Globus pallidus (tissue), 1 donor: Measurements from ENCODE around the gene SLC26A3.
A peak's percentile ranks its signal among the peaks of the same experiment; 100 is the strongest.
"Not testable (repeated sequence)": the region's sequence is repeated elsewhere in the genome, so short reads cannot be mapped to it uniquely, and the experiment has no call there.

Source experiments
- DNase-seq: peaks from one replicate; pipeline ENCODE4 v3.0.0-alpha.2; 2015; ENCODE audit warnings: low spot score

Gene SLC26A3

DNA sequence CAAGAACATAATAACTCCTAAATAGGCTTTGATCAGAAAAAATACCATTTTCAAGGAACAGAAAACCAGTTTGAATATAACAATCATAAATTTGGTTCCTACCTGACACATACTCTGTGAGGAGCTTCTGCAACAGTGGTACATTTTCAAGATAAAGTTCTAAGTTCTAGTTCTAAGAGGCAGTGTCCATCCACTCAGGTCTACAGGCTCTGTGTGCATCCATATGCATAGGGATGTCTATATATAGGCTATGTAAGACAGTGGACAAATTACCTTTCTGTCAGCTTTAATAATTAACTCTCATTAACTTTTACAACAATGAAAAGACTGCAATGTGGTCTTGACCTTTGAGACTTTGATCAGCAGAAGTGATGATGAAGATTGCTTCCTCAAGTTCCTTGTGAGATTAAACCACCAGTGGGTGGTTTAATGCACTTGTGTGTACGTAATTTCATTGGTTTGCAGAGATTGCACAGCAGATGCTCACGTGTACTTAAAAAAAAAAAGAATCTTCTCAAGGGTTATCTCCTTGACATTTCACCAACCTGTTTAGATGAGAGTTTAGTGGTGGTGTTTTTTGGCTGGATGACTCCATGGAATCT is at the start of gene SLC26A3:
Gene SLC26A3, minus strand, starts transcription at position 215 of the 602 bp plus-strand sequence. CDS start 8,714 bp downstream, outside the sequence.
- DNase-seq: no peak

DNA sequence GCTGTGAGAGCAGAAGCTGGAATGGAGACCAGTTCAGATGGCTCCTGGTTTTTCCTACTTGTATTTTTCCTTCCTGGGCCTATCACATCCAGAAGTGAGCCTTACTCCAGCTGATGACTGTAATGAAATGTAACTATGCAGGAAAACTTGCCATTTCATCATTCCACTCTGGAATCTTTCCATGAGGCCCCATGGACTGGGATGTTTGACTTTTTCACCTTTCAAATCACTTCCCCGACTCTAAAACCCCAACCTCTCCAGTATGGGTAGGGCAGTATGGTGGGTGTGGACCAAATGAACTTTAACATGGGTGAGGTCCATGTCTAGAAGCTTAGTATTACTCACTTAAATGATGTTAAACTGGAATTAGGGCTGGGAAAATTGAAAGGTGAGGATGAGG is 47.6 kb upstream of the SLC26A3 start:
- DNase-seq: no peak

DNA sequence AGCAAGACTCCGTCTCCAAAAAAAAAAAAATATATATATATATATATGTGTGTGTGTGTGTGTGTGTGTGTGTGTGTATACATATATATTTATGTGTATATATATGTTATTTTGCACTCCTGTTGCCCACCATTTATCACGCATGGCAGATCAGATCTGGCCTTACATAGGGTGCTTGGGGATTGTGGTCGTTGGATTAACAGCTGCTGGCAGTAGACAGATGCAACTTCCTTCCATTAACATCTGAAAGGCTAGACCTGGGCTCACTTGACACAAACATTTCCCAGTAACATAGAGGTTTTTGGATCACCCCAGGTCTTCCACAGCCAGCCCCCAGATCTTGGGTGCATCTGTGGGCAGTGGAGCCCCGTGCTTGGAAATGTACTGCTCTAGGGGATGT is 47.2 kb upstream of the SLC26A3 start:
- no peak for DNase-seq

DNA sequence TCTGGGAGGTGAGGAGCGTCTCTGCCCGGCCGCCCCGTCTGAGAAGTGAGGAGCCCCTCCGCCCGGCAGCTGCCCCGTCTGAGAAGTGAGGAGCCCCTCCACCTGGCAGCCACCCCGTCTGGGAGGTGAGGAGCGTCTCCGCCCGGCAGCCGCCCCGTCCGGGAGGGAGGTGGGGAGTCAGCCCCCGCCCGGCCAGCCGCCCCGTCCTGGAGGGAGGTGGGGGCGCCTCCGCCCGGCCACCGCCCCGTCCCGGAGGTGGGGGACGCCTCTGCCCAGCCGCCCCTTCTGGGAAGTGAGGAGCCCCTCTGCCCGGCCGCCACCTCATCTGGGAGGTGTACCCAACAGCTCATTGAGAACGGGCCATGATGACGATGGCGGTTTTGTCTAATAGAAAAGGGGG is 45.2 kb upstream of the SLC26A3 start:
- DNase-seq: not testable (repeated sequence)

DNA sequence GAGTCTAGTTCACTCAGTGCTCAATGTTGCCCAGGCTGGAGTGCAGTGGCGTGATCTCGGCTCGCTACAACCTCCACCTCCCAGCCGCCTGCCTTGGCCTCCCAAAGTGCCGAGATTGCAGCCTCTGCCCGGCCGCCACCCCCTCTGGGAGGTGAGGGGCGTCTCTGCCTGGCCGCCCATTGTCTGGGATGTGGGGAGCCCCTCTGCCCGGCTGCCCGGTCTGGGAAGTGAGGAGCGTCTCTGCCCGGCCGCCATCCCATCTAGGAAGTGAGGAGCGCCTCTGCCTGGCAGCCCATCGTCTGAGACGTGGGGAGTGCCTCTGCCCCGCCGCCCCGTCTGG is 44.8 kb upstream of the SLC26A3 start:
- not testable (repeated sequence) for DNase-seq

DNA sequence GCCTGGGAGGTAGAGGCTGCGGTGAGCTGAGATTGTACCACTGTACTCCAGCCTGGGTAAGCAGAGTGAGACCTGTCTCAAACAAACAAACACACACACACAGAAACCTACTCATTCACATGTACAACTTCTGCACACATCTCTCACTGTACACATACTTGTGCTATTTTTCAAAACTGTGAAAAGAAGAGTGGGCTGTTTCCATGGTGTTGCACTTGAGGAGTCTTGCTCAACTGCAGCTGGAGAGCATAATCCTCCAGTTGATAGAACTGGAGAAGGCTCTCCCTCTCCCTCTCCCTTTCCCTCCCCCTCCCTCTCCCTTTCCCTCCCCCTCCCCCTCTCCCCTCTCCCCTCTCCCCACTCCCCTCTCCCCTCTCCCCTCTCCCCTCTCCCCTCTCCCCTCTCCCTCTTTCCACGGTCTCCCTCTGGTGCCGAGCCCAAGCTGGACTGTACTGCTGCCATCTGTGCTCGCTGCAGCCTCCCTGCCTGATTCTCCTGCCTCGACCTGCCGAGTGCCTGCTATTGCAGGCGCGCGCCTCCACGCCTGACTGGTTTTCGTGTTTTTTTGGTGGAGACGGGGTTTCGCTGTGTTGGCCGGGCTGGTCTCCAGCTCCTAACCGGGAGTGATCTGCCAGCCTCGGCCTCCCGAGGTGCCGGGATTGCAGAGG is 44.3 kb upstream of the SLC26A3 start:
- DNase-seq: no peak

DNA sequence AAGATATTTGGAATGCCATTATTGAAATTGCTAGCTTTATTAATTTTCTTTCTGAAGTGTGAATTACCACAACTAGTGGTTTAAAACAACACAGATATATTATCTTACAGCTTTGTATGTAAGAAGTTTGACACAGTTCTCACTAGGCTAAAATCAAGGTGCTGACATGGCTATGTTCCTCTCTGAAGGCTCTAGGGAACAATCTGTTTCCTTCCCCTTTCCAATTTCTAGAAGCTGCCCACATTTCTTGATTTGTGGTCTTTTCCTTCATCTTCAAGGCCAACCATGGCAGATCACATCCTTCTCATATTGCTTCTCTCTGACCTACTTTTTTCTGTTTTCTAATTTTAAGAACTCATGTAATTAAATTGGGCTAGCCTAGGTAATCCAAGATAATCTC is 43.3 kb upstream of the SLC26A3 start:
- peak; percentile 39 for DNase-seq

DNA sequence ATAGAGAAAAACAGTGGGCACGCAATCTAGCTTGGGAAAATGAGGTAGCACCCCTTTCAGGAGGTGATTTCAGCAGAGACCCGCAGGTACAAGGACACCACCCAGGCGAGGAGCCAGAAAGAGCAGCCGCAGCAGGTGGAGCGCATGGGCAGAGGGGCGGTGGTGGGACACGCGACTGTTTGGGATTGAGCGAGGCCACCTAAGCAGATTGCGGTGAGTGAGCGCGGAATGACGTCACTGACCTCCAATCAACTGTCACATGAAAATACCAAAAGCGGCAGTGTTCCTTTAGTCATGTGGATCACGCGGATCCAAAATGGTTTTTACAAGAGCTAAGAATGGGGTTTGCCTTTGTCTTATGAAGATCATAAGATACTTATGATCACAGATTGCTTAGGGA is 40.2 kb upstream of the SLC26A3 start:
- DNase-seq: no peak

DNA sequence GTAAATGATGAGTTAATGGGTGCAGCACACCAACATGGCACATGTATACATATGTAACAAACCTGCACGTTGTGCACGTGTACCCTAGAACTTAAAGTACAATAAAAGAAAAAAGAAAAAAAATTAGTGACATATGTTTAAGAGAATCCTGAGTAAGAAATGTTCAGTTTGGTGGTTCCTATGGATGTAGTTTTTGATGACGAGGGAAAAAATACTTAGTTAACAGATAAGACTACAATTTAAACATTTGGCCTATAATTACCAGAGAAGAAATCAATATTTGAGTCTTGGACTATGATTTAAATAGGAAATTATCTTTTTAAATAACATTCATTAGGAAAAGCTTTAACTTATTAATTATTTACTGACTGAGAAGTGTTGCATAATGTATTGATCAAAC is 39.2 kb upstream of the SLC26A3 start:
- no peak for DNase-seq

DNA sequence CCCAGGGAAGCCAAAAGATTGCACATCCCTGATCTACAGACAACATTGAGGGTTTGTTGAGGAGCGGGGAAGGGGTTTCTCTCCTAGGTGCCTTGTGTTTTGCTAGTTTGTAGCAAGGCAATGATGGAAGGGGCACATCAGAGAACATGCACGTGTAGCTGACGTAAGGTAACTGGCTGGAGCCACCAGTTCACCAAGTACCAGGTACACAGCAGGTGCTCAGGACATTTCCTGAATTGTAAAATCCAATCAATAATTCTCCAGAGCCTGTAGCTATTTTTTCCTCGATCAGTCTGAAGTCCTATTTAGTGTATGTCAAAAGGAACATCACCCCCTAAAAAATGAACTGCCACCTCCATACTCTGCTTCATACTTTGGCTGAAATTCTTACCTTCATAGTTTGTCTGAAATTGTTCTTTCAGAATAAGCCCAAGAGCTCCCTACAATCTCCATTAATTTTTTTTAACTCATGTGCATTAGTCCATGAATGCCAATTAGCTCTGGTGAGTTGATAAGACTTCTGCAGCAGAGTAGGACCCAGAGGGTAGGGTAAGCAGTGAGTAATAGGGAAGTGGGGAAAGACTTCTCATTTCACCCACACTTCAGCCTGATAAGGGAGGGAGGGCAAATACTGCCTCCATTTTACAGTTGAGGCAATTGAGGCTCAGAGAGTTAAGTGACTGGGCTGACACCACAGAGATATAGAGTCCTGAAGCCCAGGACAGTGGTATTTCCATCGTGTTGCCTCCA is 36.0 kb upstream of the SLC26A3 start:
- no peak for DNase-seq

DNA sequence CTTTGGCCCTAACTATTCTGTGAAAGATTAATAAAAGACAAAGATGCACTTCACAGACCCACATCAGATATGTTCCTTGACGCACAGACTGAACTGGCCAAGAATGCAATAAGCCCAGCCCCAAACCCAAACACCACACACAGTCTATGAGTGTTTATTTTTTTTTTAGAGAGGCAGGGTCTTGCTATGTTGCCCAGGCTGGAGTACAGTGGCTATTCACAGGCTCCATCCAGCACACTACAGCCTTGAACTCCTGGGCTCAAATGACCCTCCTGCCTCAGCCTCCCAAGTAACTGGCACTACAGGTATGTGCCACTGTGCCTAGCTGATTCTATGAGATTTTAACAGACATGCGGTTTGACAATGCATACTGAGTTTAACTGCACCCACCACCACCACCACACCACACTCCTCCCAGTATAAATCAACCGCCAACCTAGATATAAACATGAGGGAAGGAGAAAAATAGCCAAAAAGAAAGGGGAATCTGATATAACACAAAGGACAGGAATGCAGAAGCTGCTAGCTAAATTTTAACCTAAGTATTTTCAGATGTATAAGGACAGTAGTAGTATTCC is 35.1 kb upstream of the SLC26A3 start:
- no peak for DNase-seq

DNA sequence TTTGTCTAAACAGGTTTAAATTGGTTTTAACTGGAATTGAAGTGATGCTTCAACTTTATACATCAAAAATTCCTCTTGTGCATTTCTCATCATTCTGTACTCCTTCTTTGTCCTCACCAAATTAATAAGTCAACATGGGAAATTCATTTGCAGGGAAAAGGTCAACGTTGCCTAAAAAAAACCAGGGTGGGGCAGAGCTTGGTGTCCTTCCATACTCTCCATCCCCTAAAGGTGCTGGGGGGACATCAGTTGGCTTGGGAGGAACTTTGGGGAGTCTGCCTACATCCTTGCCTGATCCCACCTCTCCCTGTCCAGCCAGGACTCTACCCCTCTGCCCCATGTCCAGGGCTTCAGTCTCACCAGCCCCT is 34.1 kb upstream of the SLC26A3 start:
- DNase-seq: no peak

DNA sequence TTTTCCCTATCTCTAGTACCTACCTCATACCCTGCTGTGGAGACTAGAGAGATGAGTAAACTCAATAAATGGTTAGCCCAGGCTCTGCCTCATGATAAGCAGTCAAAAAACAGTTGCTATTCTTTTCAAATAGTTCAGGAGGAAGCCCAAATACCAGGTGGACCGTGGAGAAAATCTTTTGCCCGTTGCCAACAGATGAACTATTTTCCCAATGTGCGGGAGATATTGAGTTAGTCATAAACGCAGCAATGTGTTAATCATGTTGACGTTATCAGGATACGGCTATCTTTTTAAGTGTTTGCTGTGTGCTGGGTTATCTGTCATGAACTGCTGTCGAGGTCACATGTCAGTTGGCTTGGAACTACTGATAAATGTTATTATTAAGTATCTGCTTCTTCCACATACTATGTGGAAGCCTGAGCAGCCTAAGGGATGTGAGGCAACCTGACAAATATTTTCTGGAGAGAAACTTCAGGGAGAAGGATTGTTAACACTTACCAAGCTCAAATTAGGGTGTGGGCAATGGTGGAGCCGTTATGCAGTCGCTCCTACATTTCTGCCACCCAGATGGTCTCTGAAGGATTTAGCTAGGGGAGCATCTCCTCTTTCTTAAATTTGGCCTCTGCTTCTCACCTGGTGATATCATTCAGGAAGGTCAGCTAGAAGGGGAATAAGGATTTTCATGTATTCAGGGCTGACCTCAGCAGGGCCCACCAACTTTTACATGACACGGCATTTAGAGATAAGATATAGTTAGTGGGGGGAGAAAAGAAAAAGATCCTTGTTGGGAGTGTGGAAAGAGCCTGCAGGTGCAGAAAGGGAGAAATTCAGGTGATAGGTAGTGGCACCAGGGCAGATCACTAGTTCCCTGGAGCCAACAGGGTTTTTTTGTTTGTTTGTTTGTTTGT is 33.5 kb upstream of the SLC26A3 start:
- DNase-seq: no peak

DNA sequence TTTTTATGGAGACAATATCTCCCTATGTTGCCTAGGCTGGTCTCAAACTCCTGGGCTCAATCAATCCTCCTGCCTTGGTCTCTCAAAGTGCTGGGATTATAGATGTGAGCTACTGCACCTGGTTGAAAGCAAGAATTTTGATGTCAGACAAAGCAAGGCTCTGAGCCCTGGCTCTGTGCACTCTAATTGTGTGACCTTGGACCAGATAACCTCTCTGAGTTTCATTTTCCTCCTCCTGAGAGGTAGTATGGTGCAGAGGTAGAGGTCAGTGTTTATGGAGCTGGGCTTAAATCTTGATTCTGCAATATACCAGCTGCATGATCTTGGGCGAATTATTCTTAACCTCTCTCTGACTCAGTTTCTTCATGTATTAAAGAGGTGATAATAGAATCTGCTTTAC is 31.4 kb upstream of the SLC26A3 start:
- DNase-seq: no peak

DNA sequence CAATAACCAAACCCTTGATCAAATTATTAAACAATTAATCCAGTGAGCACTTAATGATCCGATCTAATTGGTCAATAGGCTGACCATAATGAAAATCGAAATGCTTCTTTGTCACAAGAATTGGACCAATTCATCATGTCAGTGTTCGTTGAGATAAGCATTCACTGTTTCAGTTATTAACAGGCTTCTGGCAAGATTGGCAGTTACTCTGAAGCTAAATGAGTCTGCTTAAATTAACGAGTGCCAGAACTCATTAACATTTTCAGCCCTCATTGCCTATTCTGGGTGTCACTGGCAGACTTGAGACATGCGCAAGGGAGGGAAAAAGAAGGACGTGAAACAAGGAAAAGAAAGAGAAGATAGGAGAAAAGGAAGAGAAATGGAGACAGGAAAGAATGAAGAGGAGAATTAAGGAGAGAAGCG is 30.7 kb upstream of the SLC26A3 start:
- DNase-seq: no peak

DNA sequence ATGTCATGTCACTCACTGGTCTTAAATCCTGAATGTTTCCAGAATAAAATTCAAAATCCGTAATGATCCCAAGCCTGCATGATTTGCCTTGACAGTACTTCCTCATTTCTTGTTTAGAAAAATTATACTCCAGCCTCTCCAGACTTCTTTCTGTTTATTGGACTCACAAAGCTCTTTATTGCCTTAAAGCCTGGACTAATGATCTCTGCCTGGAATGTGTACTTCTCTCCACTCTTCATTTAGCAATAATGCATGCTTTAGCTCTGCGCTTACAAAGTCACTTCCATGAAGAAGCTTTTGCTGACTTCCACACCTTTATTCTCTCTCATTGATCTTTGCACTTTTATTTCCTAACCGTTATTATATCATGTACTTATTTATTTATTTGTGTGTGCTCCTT is 27.4 kb upstream of the SLC26A3 start:
- no peak for DNase-seq

DNA sequence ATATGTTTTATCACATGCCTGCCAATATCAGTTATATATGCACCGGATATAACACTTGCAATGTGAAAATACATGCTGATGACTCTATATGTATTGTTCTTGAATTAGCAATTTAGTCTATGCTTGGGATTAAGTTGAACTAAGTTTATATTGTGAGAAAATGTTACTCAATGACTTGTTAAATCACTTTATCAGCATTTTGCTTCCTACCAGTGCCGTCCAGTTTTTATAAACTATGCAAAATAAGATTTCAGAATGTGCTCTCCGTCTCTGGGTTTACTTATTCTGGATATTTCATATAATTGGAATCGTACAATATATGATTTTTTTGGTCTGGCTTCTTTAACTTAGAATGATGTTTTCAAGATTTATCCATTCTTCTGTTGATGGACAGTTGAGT is 25.5 kb upstream of the SLC26A3 start:
- DNase-seq: no peak

DNA sequence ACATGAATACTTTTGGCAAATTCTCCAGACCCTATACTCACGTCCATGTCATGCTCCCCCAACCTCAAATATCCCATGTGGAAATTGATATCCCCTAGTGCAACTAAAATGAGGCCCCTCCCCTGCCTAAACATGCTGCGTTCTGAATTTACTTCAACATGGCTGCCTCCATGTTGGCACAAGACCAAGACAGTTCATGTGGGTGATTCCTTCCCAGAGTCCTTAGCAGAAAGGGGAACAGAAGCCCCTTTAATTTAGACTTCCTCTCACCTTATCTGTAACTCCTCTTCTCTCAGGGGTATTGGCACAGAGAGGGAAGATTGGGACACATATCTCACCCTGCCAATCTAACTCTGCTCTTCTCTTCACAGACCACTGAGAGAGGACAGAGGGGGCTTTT is 24.5 kb upstream of the SLC26A3 start:
- DNase-seq: no peak

DNA sequence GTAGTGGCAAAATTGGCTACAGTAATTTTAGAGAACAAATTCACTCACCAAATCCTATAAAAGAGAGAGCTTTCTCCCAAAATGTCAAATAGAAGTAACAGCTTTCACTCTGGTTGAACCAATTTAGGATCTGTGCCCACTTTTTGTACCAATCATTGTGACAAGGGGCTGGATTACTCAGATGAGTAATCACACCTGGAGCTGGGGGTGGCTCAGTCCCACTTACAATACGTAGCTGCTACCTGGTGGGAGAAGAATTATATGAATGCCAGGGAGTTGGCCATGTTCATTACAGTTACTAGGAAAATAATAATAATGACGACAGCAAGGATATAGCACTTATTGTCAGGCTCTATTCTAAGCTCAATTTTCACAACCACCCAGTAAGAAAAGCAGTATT is 23.4 kb upstream of the SLC26A3 start:
- no peak for DNase-seq

DNA sequence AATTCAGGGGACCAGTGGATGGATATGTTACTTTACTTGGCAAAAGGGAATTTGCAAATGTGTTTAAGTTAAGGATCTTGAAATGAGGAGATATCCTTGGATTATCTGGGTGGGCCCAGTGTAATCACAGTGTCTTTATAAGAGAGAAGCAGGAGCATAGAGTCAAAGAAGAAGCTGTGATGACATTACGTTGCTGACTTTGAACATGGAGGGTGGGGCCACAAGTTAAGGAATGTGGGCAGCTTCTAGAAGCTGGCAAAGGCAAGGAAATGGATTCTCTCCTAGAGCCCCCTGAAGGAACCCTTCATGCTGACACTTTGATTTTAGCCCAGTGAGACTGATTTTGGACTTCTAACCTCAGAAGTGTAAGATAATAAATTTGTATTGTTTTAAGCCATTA is 21.8 kb upstream of the SLC26A3 start:
- no peak for DNase-seq

DNA sequence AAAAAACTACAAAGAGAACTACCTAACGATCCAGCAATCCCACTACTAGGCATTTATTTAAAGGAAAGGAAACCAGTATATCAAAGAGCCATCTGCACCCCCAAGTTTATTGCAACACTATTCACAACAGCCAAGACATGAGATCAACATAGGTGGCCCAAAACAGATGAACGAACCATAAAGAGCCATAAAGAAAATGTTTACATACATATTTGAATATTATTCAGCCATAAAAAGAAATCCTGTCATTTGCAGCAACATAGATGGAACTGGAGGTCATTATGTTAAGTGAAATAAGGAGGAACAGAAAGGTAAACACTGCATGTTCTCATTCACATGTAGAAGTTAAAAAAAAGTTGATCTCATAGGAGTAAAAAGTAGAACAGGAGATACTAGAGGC is 15.6 kb upstream of the SLC26A3 start:
- DNase-seq: no peak

DNA sequence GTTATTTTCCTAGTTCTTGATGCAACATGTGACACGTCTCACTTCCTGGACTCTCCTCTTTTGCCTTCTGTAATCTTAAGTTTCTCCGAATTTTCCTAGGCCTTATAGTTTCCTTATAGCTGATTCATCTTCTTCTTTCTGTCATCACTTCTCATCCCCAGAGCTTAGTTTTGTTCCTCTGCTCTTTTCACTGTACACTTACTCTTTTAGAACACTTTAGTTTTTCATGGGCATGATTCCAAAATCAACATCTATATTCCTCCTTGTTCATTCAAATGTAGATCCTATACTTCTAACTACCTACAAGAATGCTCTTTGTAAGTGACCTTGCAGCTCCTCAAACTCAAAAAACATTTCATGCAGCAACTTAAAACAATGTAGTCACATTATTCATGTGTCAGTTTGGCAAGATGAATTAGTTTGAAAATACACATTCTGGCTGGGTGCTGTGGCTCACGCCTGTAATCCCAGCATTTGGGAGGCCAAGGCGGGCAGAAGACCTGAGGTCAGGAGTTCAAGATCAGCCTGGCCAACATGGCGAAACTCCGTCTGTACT is 13.1 kb upstream of the SLC26A3 start:
- DNase-seq: no peak
